ENCODE data around the gene ITGA3. TPM values are rescaled to one million over a fixed set of nuclear protein-coding genes. Genes with fewer than 3 reads are reported as not detected.

The ITGA3 gene
- total RNA-seq, 2 donors from 2014 or later, result 31.0 to 36.3 TPM

DNA sequence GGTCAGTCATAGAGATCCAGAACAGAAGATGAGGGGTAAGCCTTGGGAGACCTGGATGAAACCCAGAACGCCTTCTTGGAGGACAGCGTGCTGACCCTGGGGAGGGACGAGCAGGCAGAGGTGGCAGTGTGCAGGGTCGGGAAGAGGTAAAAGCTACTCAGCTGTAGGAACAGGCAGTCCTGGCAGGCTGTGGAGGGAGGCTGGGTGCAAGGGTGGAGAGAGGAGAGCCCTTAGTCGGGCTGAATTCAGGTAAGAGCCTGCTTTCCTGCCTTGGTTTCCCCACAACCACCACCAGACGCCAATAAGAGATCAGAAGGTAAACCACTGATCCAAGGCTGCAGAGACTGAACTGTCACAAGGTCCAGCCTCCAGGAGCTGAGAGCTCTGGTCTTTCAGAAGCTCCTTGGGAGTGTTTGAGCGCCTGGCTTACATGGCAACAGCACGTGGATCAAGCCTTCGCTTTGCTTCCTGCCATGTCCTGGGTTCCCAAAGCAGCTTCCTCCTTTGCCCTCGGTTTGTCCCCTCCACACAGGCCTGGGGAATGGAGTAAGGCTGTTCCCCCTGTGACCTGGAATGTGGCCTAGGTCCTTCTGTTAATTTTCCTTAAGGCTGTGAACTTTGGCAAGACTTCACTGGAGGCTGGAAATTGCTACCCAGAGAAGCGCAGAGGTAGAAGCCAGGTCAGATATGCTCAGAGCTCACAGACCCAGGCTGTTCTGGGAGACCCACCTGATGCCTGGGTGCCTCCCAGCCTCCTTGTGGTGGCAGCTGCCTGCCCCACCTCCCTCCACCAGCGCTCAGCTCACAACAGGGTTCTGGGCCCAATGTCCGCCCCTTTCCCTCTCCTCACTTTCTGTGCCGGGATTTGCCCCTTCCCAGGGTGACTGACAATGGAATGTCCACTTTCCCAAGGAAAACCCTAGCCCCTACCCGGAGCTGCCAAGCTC is 35.3 kb downstream of the ITGA3 start:
- Histone ChIP-seq H3K36me3 (replicated peaks in 1 of 2; ENCODE audit: insufficient read depth in 1 of 2, low read depth in 2 of 2) (peaks cover 0 to 5% of the 10 kb centered on the region in 2 donors), H3K4me3 (no peak overlapping the region), H3K27me3 (no peaks in the 10 kb centered on the region), H3K27ac (no peak overlapping the region), H3K9me3 (no peaks in the 10 kb centered on the region), H3K4me1 (peaks cover 15% of the 10 kb centered on the region)
- intact Hi-C loops (cut with DNase I), result no loop called here
- DNase-seq (no peak), ATAC-seq (no peak)
- TF ChIP-seq CTCF (IDR thresholded peaks at IDR 0.05) (no peak), POLR2A (IDR thresholded peaks at IDR 0.05) (no peak)
- WGBS, 2 donors, result 59 to 64% methylated on average over 14 to 15 of the region's 15 CpGs

- H3K36me3 ChIP-seq (replicated peaks in 1 of 2; ENCODE audit: insufficient read depth in 1 of 2, low read depth in 2 of 2), result peaks cover 0 to 5% of the 10 kb centered on the region in 2 donors
- ATAC-seq (no peak), DNase-seq (no peak)
- TF ChIP-seq POLR2A (IDR thresholded peaks at IDR 0.05), result no peak
- TF ChIP-seq CTCF (IDR thresholded peaks at IDR 0.05), result no peak
- no peak overlapping the region for H3K4me3 ChIP-seq
- intact Hi-C loops (cut with DNase I), result no loop called here
- no peaks in the 10 kb centered on the region for H3K9me3 ChIP-seq
- H3K27ac ChIP-seq, result no peak overlapping the region
- no peaks in the 10 kb centered on the region for H3K27me3 ChIP-seq
- H3K4me1 ChIP-seq, result peaks cover 22% of the 10 kb centered on the region
- 67 to 78% methylated on average over 2 of the region's 2 CpGs for WGBS, 2 donors
These were observed 36.0 kb downstream of the ITGA3 start for GRCh38 chr17:50091918-50092285.

DNA sequence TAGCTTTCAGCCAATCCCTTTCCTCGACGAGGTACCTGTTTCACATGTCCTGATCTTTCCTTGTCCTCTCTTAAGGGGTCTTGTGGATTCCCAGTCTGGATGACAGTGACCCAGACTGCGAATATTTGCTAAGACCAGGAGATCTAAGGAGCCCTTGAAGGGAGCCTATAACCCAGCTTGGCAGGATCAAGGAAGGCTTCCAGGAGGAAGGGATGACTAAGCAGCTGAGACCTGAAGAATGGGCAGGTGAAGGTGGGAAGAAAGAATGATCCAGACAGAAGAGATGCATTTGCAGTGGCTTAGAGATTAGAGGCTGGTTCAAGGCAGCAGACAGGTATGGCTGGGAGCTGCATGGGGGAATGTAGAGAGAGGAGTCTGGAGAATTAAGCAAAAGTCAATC is 37.3 kb downstream of the ITGA3 start:
- Histone ChIP-seq H3K27me3 (no peaks in the 10 kb centered on the region), H3K9me3 (no peaks in the 10 kb centered on the region), H3K4me1 (peaks cover 35% of the 10 kb centered on the region), H3K36me3 (replicated peaks in 1 of 2; ENCODE audit: insufficient read depth in 1 of 2, low read depth in 2 of 2) (peaks cover 0 to 7% of the 10 kb centered on the region in 2 donors), H3K27ac (no peak overlapping the region), H3K4me3 (no peak overlapping the region)
- intact Hi-C loops (cut with DNase I), result no loop called here
- DNase-seq (no peak), ATAC-seq (no peak)
- TF ChIP-seq POLR2A (IDR thresholded peaks at IDR 0.05) (no peak), CTCF (IDR thresholded peaks at IDR 0.05) (no peak)
- WGBS, 2 donors, result 70 to 92% methylated on average over 3 of the region's 3 CpGs

GRCh38 chr17:50093807-50094206 is 37.9 kb downstream of the ITGA3 start:
- intact Hi-C loops (cut with DNase I), result no loop called here
- H3K9me3 ChIP-seq, result no peaks in the 10 kb centered on the region
- 10 to 27% methylated on average over 2 to 3 of the region's 3 CpGs for WGBS, 2 donors
- peak overlapping the region in 3 of 4 donors; percentile 83 to 96 (median 89) for H3K27ac ChIP-seq
- DNase-seq, result no peak
- peaks cover 41% of the 10 kb centered on the region for H3K4me1 ChIP-seq
- no peak for ATAC-seq
- H3K36me3 ChIP-seq (replicated peaks in 1 of 2; ENCODE audit: insufficient read depth in 1 of 2, low read depth in 2 of 2), result peaks cover 0 to 7% of the 10 kb centered on the region in 2 donors
- H3K27me3 ChIP-seq, result no peaks in the 10 kb centered on the region
- no peak overlapping the region for H3K4me3 ChIP-seq
- no peak for TF ChIP-seq POLR2A (IDR thresholded peaks at IDR 0.05)
- TF ChIP-seq CTCF (IDR thresholded peaks at IDR 0.05), result no peak
